ENCODE data around the gene CLEC18B. TPM values are rescaled to one million over a fixed set of nuclear protein-coding genes. Genes with fewer than 3 reads are reported as not detected.

Gene CLEC18B
- total RNA-seq, 1 donor from 2014 or later: 0.79 TPM

Other genes starting within 250 kb of the CLEC18B start
- 79.8 and 104 TPM in 2 replicates for gene PSMD7, start 124.7 kb downstream of the CLEC18B start, total RNA-seq
- gene NPIPB15, start 45.2 kb downstream of the CLEC18B start, total RNA-seq: 0.26 TPM in 2 replicates
- 65.0 and 71.2 TPM in 2 replicates for gene GLG1, start 185.6 kb upstream of the CLEC18B start, total RNA-seq
- 11.6 and 13.7 TPM in 2 replicates for gene RFWD3, start 245.4 kb upstream of the CLEC18B start, total RNA-seq